GM12872 (cell line): ENCODE measurements around the gene CHST1.

ENCODE experiments used
- CTCF ChIP-seq: IDR thresholded peaks from 3 replicates; pipeline ENCODE4 v1.5.1; 2011; ENCODE audit warnings: low read depth, mild to moderate bottlenecking, low read length, moderate library complexity; ENCODE audit not compliant: insufficient read depth

The CHST1 gene

GRCh38 chr11:45651156-45651555, 14.3 kb downstream of the CHST1 start:
- TF ChIP-seq CTCF: no peak

GRCh38 chr11:45650166-45651095, 15.0 kb downstream of the CHST1 start:
- TF ChIP-seq CTCF: no peak

GRCh38 chr11:45649544-45650165, 15.8 kb downstream of the CHST1 start:
- TF ChIP-seq CTCF: no peak

GRCh38 chr11:45648931-45649330, 16.5 kb downstream of the CHST1 start:
- TF ChIP-seq CTCF: no peak

GRCh38 chr11:45647786-45648185, 17.6 kb downstream of the CHST1 start:
- TF ChIP-seq CTCF: no peak

- TF ChIP-seq CTCF: no peak
Observed at GRCh38 chr11:45647329-45647728, 18.1 kb downstream of the CHST1 start.

GRCh38 chr11:45646275-45646927, 19.0 kb downstream of the CHST1 start:
- no peak for TF ChIP-seq CTCF
